HFF-Myc (cell line): ENCODE results near the gene PRKG2.

Source experiments
- DNase-seq: peaks from one replicate; pipeline ENCODE4 v3.0.0-alpha.2; 2011; ENCODE audit warnings: low read depth; ENCODE audit errors: extremely low read depth
- H3K4me3 ChIP-seq: replicated peaks from 2 replicates; pipeline ENCODE4 v1.5.1; 2011; ENCODE audit warnings: low read depth, mild to moderate bottlenecking, control low read depth, low read length
- TF ChIP-seq, protein P1 (sequence below): IDR thresholded peaks from 2 replicates; pipeline ENCODE4 v1.5.1; 2012; ENCODE audit warnings: mild to moderate bottlenecking, low read depth, low read length, control low read depth; ENCODE audit errors: missing control alignments

PRKG2 gene

DNA sequence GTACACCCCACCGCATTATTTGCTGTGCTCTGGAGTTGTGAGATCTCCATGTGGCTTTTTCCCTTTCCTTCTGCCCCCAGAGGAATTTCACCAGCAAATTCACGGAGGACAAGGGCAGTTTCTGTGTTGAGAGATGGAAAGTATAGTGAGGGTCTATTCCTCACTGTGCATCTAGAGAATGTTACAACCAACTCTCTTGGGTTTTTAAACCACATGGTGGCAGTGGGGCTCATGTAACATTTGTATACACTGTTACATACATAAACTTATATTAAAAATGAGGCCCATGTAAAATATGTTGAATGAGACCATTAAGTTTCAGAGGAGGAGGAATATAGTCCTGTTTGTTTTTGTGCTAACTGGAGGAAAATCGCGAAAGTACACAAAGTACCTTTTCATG, 909 bp upstream of the PRKG2 start:
- TF ChIP-seq, protein P1, sequence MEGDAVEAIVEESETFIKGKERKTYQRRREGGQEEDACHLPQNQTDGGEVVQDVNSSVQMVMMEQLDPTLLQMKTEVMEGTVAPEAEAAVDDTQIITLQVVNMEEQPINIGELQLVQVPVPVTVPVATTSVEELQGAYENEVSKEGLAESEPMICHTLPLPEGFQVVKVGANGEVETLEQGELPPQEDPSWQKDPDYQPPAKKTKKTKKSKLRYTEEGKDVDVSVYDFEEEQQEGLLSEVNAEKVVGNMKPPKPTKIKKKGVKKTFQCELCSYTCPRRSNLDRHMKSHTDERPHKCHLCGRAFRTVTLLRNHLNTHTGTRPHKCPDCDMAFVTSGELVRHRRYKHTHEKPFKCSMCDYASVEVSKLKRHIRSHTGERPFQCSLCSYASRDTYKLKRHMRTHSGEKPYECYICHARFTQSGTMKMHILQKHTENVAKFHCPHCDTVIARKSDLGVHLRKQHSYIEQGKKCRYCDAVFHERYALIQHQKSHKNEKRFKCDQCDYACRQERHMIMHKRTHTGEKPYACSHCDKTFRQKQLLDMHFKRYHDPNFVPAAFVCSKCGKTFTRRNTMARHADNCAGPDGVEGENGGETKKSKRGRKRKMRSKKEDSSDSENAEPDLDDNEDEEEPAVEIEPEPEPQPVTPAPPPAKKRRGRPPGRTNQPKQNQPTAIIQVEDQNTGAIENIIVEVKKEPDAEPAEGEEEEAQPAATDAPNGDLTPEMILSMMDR: no peak
- no peak for DNase-seq
- no peak overlapping the region for H3K4me3 ChIP-seq

DNA sequence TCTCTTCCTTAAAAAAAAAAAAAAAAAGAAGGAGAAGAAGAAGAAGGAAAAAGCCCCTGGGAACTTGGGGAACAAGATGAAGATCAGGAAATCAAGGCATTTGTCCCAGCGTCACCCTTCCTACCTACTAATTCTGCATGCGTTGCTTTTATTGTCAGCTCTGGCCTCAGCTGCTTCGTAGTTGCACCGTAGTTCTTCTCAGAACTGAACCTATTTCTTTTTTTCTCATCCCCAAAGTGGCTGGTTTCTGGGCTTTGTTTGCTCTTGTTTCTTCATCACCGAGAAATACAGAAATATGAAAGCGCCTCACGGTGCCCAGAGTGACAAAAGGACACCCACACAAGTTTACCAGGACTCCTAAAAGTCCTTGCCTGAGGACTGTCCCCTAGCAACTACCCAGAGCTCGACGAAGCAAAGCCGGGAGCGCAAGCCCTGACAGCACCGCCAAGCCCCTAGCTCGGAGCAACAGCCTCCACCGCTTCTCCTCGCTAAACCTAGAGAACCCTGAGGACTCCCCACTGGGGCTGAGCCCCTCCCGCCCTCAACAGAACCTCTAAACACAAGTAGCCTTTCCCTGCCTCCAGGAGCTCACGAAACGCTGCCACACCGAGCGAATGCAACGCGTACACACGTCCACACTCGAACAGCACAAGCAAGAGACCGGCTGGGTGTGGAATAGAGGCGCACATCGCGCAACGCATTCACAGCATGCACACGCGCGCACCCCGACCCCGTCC, 710 bp downstream of the PRKG2 start:
- DNase-seq: no peak
- TF ChIP-seq, protein P1: no peak
- H3K4me3 ChIP-seq: peak overlapping the region; percentile 25

DNA sequence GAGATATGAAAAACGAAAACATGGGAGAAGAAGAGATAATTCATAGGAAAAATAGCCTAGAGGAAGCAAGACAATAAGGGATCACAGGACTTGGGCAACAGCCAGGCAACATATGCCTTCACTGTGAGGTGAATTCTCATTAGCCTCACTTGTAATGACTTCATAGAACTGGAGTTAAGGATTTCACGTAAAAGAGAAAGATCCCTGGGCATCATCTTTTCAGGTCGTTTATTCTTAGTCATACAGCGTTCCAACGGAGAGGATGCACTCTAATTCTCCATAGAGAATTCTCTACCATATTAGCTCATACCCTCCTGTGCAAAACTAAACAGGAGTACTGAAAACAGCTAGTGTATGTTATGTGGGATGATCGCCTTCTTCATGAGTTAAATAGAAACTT, 1.4 kb downstream of the PRKG2 start:
- TF ChIP-seq, protein P1: no peak
- no peak for DNase-seq
- no peak overlapping the region for H3K4me3 ChIP-seq

DNA sequence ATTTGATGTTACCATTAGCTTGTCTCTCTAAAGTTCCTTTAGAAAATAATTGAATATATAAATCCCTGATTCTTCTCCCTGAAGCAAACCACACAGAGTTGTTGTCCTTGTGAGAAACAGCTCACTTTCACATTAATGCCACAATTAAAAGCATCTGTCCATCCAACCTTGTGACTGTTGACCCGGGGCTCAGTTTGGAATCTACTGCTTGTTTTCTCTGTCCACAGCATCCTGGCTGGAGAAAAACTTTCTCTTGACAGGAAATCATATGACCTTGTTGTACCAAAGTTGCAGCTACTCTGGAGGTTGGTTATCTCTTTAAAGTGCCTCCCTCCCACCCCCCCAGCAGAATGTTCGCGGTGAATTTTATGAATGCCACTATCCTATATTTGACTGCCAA, 3.1 kb downstream of the PRKG2 start:
- no peak overlapping the region for H3K4me3 ChIP-seq
- TF ChIP-seq, protein P1: no peak
- no peak for DNase-seq

DNA sequence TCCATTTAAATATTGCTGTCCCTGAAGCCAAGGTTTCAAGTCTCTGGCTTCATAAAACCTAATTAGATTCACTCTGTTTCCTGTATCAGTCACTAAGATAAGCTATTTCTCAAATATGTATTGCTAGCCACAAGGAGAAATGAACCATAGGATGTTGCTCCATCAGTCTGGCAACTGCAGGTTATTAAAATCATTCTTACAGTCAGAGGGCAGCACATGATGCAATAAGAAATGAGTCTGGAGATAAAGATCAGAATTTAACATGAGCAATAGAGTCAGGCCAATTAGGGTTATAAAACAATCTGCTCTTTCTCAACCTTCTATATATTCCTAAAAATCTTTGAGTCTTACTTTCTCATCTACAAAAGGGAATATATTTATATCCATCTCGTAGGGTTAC, 7.2 kb downstream of the PRKG2 start:
- no peak overlapping the region for H3K4me3 ChIP-seq
- TF ChIP-seq, protein P1: no peak
- DNase-seq: no peak

DNA sequence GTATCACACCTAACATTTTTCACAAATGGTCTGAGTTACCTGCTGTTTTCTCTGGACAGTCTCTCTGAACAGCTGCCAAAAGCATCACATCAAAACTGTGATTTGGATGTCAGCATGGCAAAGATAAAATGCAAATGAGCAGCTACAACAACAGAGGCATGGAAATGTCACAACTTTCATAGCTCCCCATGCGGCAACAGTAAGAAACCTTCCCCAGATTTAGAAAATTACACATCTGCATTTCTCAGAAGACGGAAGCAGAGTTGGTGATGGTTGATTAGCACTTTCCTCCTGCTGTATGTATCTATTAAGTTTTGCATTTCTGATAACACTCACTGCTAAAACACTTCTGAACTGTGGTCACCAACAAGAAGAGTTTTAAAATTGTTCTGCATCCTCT, 9.7 kb downstream of the PRKG2 start:
- TF ChIP-seq, protein P1: no peak
- H3K4me3 ChIP-seq: no peak overlapping the region
- DNase-seq: no peak

DNA sequence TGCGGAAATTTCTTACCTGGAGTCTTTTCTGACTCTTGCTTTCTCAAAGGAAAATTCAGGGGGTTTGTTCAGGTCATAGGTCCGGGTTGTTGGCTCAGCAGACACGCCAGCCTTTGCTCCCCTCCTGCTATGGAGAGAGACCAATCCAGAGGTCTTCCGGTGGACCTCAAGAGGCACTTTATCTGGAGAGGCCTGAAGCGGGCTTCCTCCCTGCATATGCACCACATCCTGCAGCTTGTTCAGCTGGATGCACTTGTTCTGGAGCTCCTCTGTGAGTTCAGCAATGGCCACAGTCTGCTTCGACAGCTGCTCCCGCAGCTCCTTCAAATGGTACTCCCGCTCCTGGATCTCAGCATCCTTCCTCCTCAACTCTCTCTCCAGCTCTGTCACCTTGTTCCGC, 10.5 kb downstream of the PRKG2 start:
- no peak overlapping the region for H3K4me3 ChIP-seq
- TF ChIP-seq, protein P1: no peak
- DNase-seq: no peak
